ENCODE data around the gene GLIS1.

The GLIS1 gene

DNA sequence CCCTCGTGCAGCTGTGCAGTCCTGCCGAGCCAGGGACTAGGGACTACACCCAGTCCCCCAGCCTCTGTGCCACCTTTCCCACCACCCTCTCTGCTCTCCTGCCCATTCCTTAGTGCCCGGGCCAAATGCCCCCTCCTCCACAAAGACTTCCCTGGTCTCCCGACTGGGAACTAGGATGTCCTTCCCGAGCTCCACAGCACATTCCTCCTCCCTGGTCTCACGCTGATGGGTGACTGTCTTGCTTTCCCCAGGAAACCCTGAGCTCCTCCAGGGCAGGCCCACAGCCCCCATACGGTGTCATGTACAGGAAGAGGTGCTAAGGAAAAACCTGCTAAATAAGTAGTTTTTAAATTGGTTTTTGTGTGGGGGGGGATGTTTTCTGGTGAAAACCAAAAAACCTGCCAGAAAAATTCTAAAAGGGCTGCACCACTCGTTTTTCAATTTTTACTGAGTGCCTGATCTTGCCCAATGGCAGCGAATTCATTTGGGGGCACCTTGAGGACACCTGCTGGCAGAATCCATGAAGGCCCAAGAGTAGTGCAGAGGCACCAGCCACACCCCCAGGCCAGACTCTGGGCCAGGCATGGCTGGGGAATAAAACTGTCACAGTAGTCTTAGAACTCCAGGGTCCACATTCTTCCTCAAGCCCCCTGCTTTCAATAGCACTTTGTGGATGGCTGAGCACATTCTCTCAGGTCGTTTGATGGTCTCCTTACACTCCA lies 50.4 kb downstream of the GLIS1 start:
- H3K9me3 ChIP-seq (ENCODE audit: control insufficient read depth, low read length) = no peaks in the 10 kb centered on the region
- H3K27ac ChIP-seq (ENCODE audit: insufficient read depth, low read depth, low read length, poor library complexity, severe bottlenecking) = no peak overlapping the region
- H3K36me3 ChIP-seq (ENCODE audit: control insufficient read depth, insufficient read depth, low read length) = no peaks in the 10 kb centered on the region
- no peak overlapping the region for H3K4me3 ChIP-seq (ENCODE audit: insufficient read depth, low read depth, low read length)
- 79 to 81% methylated on average over 10 of the region's 10 CpGs for WGBS, 2 experiments
- H3K27me3 ChIP-seq (ENCODE audit: control insufficient read depth, insufficient read depth, low read length, poor library complexity, severe bottlenecking) = peaks cover 22% of the 10 kb centered on the region
- H3K4me1 ChIP-seq (ENCODE audit: control insufficient read depth, insufficient read depth, low read length) = peaks cover 22% of the 10 kb centered on the region

- no peaks in the 10 kb centered on the region for H3K36me3 ChIP-seq (ENCODE audit: control insufficient read depth, insufficient read depth, low read length)
- no peaks in the 10 kb centered on the region for H3K9me3 ChIP-seq (ENCODE audit: control insufficient read depth, low read length)
- peaks cover 18% of the 10 kb centered on the region for H3K4me1 ChIP-seq (ENCODE audit: control insufficient read depth, insufficient read depth, low read length)
- H3K27ac ChIP-seq (ENCODE audit: insufficient read depth, low read depth, low read length, poor library complexity, severe bottlenecking) = no peak overlapping the region
- H3K27me3 ChIP-seq (ENCODE audit: control insufficient read depth, insufficient read depth, low read length, poor library complexity, severe bottlenecking) = peaks cover 22% of the 10 kb centered on the region
- no peak overlapping the region for H3K4me3 ChIP-seq (ENCODE audit: insufficient read depth, low read depth, low read length)
- 85 to 88% methylated on average over 19 of the region's 19 CpGs for WGBS, 2 experiments
These were observed 51.1 kb downstream of the GLIS1 start for GRCh38 chr1:53687901-53688300.

GRCh38 chr1:53687426-53687825 lies 51.5 kb downstream of the GLIS1 start:
- Histone ChIP-seq H3K4me1 (ENCODE audit: control insufficient read depth, insufficient read depth, low read length) (peaks cover 18% of the 10 kb centered on the region), H3K27me3 (ENCODE audit: control insufficient read depth, insufficient read depth, low read length, poor library complexity, severe bottlenecking) (peaks cover 22% of the 10 kb centered on the region), H3K4me3 (ENCODE audit: insufficient read depth, low read depth, low read length) (no peak overlapping the region), H3K27ac (ENCODE audit: insufficient read depth, low read depth, low read length, poor library complexity, severe bottlenecking) (no peak overlapping the region), H3K36me3 (ENCODE audit: control insufficient read depth, insufficient read depth, low read length) (no peaks in the 10 kb centered on the region), H3K9me3 (ENCODE audit: control insufficient read depth, low read length) (no peaks in the 10 kb centered on the region)
- WGBS, 2 experiments = 96% methylated on average over 14 of the region's 14 CpGs

DNA sequence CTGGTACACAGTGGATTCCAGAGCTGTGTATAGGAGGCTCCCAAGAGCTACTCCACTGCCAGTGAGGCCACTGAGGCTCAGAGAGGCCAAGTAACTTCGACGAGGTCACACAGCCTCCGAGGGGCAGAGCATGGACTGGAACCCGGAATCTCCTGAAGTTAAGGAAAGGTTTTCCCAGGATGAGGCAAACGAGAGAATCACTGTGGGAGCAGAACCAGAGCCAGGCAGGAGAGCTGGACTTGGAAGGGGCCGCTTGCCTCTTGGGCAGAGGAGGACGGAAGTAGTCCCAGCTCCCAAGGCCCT lies 52.0 kb downstream of the GLIS1 start:
- H3K4me1 ChIP-seq (ENCODE audit: control insufficient read depth, insufficient read depth, low read length) = peaks cover 18% of the 10 kb centered on the region
- H3K36me3 ChIP-seq (ENCODE audit: control insufficient read depth, insufficient read depth, low read length) = no peaks in the 10 kb centered on the region
- H3K27me3 ChIP-seq (ENCODE audit: control insufficient read depth, insufficient read depth, low read length, poor library complexity, severe bottlenecking) = peaks cover 22% of the 10 kb centered on the region
- no peaks in the 10 kb centered on the region for H3K9me3 ChIP-seq (ENCODE audit: control insufficient read depth, low read length)
- H3K4me3 ChIP-seq (ENCODE audit: insufficient read depth, low read depth, low read length) = no peak overlapping the region
- H3K27ac ChIP-seq (ENCODE audit: insufficient read depth, low read depth, low read length, poor library complexity, severe bottlenecking) = no peak overlapping the region
- WGBS, 2 experiments = 93 to 95% methylated on average over 7 of the region's 7 CpGs

DNA sequence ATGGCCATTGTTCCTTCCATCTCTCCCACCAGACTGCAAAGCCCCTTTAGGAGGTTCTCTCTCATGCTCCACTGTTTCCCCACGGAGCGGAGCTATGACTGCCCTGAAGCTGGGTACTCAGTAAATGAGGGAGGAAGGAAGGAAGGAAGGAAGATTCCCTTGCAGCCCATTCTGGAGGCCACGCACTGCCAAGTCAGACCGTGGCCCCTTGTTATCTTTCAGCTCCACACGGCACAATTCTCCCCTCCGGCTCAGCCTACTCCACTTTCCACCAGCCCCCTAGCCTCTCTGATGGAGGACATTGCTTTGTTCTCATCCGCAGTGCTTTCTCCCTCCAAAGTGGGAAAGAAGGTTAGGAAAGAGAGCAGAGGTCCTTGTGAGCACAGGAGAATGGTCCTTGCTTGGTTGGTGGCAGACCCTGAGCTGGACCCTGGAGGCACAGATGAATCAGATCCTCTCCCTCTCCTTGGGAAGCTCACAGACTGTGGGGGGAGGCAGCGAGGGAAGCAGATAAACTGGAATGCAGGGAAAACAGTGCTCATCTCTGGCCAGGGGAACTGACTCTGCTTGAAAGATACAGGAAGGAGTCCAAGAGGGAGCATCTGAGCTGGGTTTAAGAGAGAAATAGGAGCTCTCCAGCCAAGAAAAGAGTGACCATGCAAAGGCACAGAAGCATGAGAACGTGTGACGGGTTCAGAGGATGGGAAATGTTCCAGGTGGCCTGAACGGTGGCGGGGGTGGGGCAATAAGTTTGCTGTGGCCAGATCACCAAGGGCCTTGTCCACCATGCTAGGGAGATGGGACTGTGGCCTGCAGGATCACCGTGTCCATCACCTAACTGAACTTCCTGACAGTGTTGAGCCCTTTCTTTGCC lies 52.6 kb downstream of the GLIS1 start:
- H3K4me3 ChIP-seq (ENCODE audit: insufficient read depth, low read depth, low read length) = no peak overlapping the region
- no peaks in the 10 kb centered on the region for H3K9me3 ChIP-seq (ENCODE audit: control insufficient read depth, low read length)
- peaks cover 22% of the 10 kb centered on the region for H3K4me1 ChIP-seq (ENCODE audit: control insufficient read depth, insufficient read depth, low read length)
- peaks cover 22% of the 10 kb centered on the region for H3K27me3 ChIP-seq (ENCODE audit: control insufficient read depth, insufficient read depth, low read length, poor library complexity, severe bottlenecking)
- H3K36me3 ChIP-seq (ENCODE audit: control insufficient read depth, insufficient read depth, low read length) = no peaks in the 10 kb centered on the region
- H3K27ac ChIP-seq (ENCODE audit: insufficient read depth, low read depth, low read length, poor library complexity, severe bottlenecking) = no peak overlapping the region
- 83 to 85% methylated on average over 13 of the region's 13 CpGs for WGBS, 2 experiments

DNA sequence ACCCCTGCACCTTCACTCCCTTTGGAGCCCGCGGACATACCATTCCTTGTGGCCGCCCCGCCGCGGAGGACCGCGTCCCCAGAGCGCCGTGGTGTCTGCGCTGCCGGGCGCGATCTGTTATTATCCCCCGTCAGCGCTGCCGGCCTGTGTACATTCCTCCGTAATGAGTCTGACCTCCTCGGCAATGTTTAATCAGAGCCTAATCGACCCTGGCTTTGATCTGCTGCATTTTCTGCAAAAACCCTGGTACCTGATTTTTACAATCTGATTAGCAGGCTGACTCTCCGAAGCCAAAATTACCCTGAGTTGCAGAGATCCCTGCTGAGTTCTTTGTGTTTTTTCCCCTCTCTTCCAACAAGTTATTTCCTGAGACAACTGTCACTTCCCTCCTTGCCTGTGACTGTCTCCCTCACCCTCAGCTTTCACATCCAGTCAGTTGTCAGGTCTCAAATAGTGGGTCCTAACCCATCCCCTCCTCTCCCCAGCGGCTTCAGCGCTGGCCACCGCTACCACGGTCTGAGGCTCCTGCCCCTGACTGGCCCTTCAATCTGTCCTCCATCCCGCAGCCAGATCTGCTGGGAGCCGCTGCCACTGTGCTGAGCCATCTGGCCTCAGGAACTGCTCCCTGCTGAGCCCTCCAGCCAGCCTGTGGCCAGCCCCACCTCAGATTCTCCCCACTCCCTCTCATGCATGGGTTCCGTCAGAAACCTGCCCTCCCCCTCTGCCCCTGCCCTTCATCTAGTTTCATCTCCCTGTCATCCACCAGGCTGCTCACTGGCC lies 53.5 kb downstream of the GLIS1 start:
- Histone ChIP-seq H3K4me3 (ENCODE audit: insufficient read depth, low read depth, low read length) (peak overlapping the region; percentile 2), H3K27ac (ENCODE audit: insufficient read depth, low read depth, low read length, poor library complexity, severe bottlenecking) (no peak overlapping the region), H3K4me1 (ENCODE audit: control insufficient read depth, insufficient read depth, low read length) (peaks cover 25% of the 10 kb centered on the region), H3K36me3 (ENCODE audit: control insufficient read depth, insufficient read depth, low read length) (no peaks in the 10 kb centered on the region), H3K27me3 (ENCODE audit: control insufficient read depth, insufficient read depth, low read length, poor library complexity, severe bottlenecking) (peaks cover 22% of the 10 kb centered on the region), H3K9me3 (ENCODE audit: control insufficient read depth, low read length) (no peaks in the 10 kb centered on the region)
- WGBS, 2 experiments = 17 to 21% methylated on average over 28 of the region's 28 CpGs

GRCh38 chr1:53684741-53685140 lies 54.2 kb downstream of the GLIS1 start:
- Histone ChIP-seq H3K27me3 (ENCODE audit: control insufficient read depth, insufficient read depth, low read length, poor library complexity, severe bottlenecking) (peaks cover 22% of the 10 kb centered on the region), H3K27ac (ENCODE audit: insufficient read depth, low read depth, low read length, poor library complexity, severe bottlenecking) (no peak overlapping the region), H3K4me3 (ENCODE audit: insufficient read depth, low read depth, low read length) (no peak overlapping the region), H3K4me1 (ENCODE audit: control insufficient read depth, insufficient read depth, low read length) (peaks cover 25% of the 10 kb centered on the region), H3K36me3 (ENCODE audit: control insufficient read depth, insufficient read depth, low read length) (no peaks in the 10 kb centered on the region), H3K9me3 (ENCODE audit: control insufficient read depth, low read length) (no peaks in the 10 kb centered on the region)
- 84 to 93% methylated on average over 1 of the region's 1 CpG for WGBS, 2 experiments

GRCh38 chr1:53683986-53684740 lies 54.8 kb downstream of the GLIS1 start:
- Histone ChIP-seq H3K4me1 (ENCODE audit: control insufficient read depth, insufficient read depth, low read length) (peaks cover 30% of the 10 kb centered on the region), H3K4me3 (ENCODE audit: insufficient read depth, low read depth, low read length) (no peak overlapping the region), H3K36me3 (ENCODE audit: control insufficient read depth, insufficient read depth, low read length) (no peaks in the 10 kb centered on the region), H3K27me3 (ENCODE audit: control insufficient read depth, insufficient read depth, low read length, poor library complexity, severe bottlenecking) (peaks cover 22% of the 10 kb centered on the region), H3K27ac (ENCODE audit: insufficient read depth, low read depth, low read length, poor library complexity, severe bottlenecking) (no peak overlapping the region), H3K9me3 (ENCODE audit: control insufficient read depth, low read length) (no peaks in the 10 kb centered on the region)
- 69 to 74% methylated on average over 3 of the region's 3 CpGs for whole genome bisulfite sequencing, 2 experiments

DNA sequence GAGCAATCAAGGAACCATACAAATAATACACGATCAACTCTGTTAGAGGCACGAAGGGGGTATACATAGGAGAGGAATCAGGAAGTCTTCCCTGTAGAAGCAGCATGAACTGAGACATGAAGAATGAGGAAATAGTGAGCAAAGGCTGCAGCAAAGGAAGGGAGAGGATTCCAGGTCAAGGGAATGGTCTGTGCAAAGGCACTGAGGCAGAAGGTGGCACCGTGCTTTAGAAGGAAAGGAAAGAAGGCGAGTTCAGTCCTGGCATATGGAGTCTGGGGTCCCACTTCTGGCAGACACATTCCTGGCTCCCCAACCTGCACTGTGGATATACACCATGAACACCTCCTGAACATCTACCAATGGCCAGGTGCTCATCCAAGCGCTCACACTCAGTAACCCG lies 56.1 kb downstream of the GLIS1 start:
- Histone ChIP-seq H3K4me1 (ENCODE audit: control insufficient read depth, insufficient read depth, low read length) (peaks cover 35% of the 10 kb centered on the region), H3K9me3 (ENCODE audit: control insufficient read depth, low read length) (no peaks in the 10 kb centered on the region), H3K4me3 (ENCODE audit: insufficient read depth, low read depth, low read length) (no peak overlapping the region), H3K27me3 (ENCODE audit: control insufficient read depth, insufficient read depth, low read length, poor library complexity, severe bottlenecking) (peaks cover 22% of the 10 kb centered on the region), H3K36me3 (ENCODE audit: control insufficient read depth, insufficient read depth, low read length) (no peaks in the 10 kb centered on the region), H3K27ac (ENCODE audit: insufficient read depth, low read depth, low read length, poor library complexity, severe bottlenecking) (no peak overlapping the region)
- WGBS, 2 experiments = 93 to 94% methylated on average over 6 of the region's 6 CpGs
